Vagina (tissue), 2 donors: ENCODE data around the gene PTPRK.

Experiments used
- POLR2AphosphoS5 ChIP-seq, 2 donors: sonication (generic); formaldehyde crosslinking; IDR thresholded peaks; one replicate each; pipeline ENCODE4 v1.9.0; 2017; ENCODE audit warnings: antibody characterized with exemption in 2 of 2, mild to moderate bottlenecking in 2 of 2, low read depth in 1 of 2; ENCODE audit not compliant: insufficient read depth in 1 of 2
- TF ChIP-seq, protein P1 (sequence below), 3 experiments: fragments of 450-650 bp in 2 of 3; fragments of 200-600 bp in 1 of 3; sonication (generic) in 1 of 3; IDR thresholded peaks; one replicate each; pipeline ENCODE4 v1.5.1; 2017 to 2019; ENCODE audit warnings: antibody characterized with exemption in 3 of 3, mild to moderate bottlenecking in 2 of 3, moderate library complexity in 2 of 3

DNA sequence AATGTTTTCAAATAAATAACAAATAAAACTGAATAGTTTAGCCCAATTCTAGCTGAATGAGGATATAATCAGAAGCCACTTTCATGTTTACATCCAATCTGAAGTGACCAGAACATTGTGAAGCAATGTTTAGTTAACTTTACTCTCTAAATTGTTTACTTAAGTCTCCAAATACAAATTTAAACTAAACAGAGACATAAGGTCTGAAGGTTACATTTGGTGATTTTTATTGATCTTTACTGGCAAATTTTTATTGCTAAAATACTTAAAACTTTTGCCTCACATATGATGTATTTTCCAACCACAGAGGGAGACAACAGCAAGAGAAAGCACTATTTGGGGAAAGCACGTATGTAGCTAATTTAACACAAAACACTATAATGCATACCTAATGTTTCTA, 512.7 kb downstream of the PTPRK start:
- TF ChIP-seq POLR2AphosphoS5 (IDR thresholded peaks at IDR 0.05; ENCODE audit: insufficient read depth in 1 of 2, low read depth in 1 of 2) = no peak
- TF ChIP-seq, protein P1, sequence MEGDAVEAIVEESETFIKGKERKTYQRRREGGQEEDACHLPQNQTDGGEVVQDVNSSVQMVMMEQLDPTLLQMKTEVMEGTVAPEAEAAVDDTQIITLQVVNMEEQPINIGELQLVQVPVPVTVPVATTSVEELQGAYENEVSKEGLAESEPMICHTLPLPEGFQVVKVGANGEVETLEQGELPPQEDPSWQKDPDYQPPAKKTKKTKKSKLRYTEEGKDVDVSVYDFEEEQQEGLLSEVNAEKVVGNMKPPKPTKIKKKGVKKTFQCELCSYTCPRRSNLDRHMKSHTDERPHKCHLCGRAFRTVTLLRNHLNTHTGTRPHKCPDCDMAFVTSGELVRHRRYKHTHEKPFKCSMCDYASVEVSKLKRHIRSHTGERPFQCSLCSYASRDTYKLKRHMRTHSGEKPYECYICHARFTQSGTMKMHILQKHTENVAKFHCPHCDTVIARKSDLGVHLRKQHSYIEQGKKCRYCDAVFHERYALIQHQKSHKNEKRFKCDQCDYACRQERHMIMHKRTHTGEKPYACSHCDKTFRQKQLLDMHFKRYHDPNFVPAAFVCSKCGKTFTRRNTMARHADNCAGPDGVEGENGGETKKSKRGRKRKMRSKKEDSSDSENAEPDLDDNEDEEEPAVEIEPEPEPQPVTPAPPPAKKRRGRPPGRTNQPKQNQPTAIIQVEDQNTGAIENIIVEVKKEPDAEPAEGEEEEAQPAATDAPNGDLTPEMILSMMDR (IDR thresholded peaks at IDR 0.05) = no peak
